SU-DHL-6 (cell line): Measurements from ENCODE around the gene LRP1B.

Experiments
- H2AFZ ChIP-seq: fragments of 200-600 bp; sonication (generic); 2 replicates; pipeline ENCODE4 v1.6.1; 2014; ENCODE audit warnings: low read depth, mild to moderate bottlenecking, moderate library complexity, mixed read lengths, antibody characterized with exemption, low read length; ENCODE audit not compliant: severe bottlenecking
- H3F3A ChIP-seq: fragments of 200-600 bp; shearing (Covaris generic); 2 replicates; pipeline ENCODE4 v1.6.0; 2016; ENCODE audit warnings: antibody characterized with exemption, mild to moderate bottlenecking; ENCODE audit not compliant: insufficient read depth
- H3K27ac ChIP-seq: fragments of 200-600 bp; sonication (generic); 2 replicates; pipeline ENCODE4 v1.5.1; 2016; ENCODE audit warnings: low read depth, mild to moderate bottlenecking, low read length, moderate library complexity, mixed read lengths
- H3K27me3 ChIP-seq: fragments of 200-600 bp; sonication (generic), shearing (Covaris generic); 2 replicates; pipeline ENCODE4 v1.6.0; 2014; ENCODE audit warnings: mild to moderate bottlenecking, low read length
- H3K36me3 ChIP-seq: fragments of 200-600 bp; sonication (generic); 2 replicates; pipeline ENCODE4 v1.6.1; 2014; ENCODE audit warnings: mild to moderate bottlenecking, low read length, mixed read lengths
- H3K4me2 ChIP-seq: fragments of 300-600, 200-600 bp; shearing (Covaris generic), sonication (generic); 2 replicates; pipeline ENCODE4 v1.6.0; 2014; ENCODE audit warnings: low read length, low read depth, mild to moderate bottlenecking; ENCODE audit not compliant: poor library complexity, severe bottlenecking
- H3K4me3 ChIP-seq: fragments of 200-600 bp; sonication (generic); 2 replicates; pipeline ENCODE4 v1.5.1; 2014; ENCODE audit warnings: antibody characterized with exemption, low read length, mild to moderate bottlenecking, mixed read lengths; ENCODE audit not compliant: insufficient read depth, poor library complexity, severe bottlenecking
- H3K79me2 ChIP-seq: fragments of 200-600 bp; sonication (generic); 2 replicates; pipeline ENCODE4 v1.6.1; 2014; ENCODE audit warnings: mild to moderate bottlenecking, low read length, moderate library complexity; ENCODE audit not compliant: insufficient read depth
- H3K9ac ChIP-seq: fragments of 200-600 bp; sonication (generic); 2 replicates; pipeline ENCODE4 v1.7.0; 2014; ENCODE audit warnings: mild to moderate bottlenecking, low read length
- H3K9me2 ChIP-seq: fragments of 200-600 bp; sonication (generic); replicated peaks from 2 replicates; pipeline ENCODE4 v1.6.1; 2014; ENCODE audit warnings: low read length; ENCODE audit not compliant: insufficient read depth
- H3K9me3 ChIP-seq: fragments of 200-600 bp; sonication (generic); 2 replicates; pipeline ENCODE4 v1.6.1; 2014; ENCODE audit warnings: low read length, mixed read lengths; ENCODE audit not compliant: insufficient read depth
- H4K20me1 ChIP-seq: fragments of 200-600 bp; sonication (generic); 2 replicates; pipeline ENCODE4 v1.6.1; 2014; ENCODE audit warnings: low read depth, mild to moderate bottlenecking, antibody characterized with exemption, low read length, moderate library complexity, mixed read lengths
- EZH2phosphoT487 ChIP-seq: fragments of 200-600 bp; sonication (generic), shearing (Covaris generic); conservative IDR thresholded peaks from 2 replicates; pipeline ENCODE4 v1.6.1; 2018; ENCODE audit warnings: mild to moderate bottlenecking, antibody characterized with exemption, low read length, moderate library complexity, mixed read lengths
- TF ChIP-seq, protein P1 (sequence below): fragments of 200-600 bp; sonication (generic); IDR thresholded peaks from one replicate; pipeline ENCODE4 v1.5.1; 2017; ENCODE audit warnings: antibody characterized with exemption, mild to moderate bottlenecking, low read length, moderate library complexity; ENCODE audit not compliant: insufficient read depth, poor library complexity, severe bottlenecking

LRP1B gene

GRCh38 chr2:140201572-140201971, 1929.2 kb downstream of the LRP1B start:
- Histone ChIP-seq H2AFZ (no peak overlapping the region), H3K36me3 (no peaks in the 10 kb centered on the region), H3K27me3 (no peaks in the 10 kb centered on the region), H3F3A (no peaks in the 10 kb centered on the region), H3K79me2 (no peaks in the 10 kb centered on the region), H3K9me3 (no peaks in the 10 kb centered on the region), H3K4me3 (no peak overlapping the region), H4K20me1 (no peaks in the 10 kb centered on the region), H3K27ac (no peak overlapping the region), H3K9ac (no peak overlapping the region), H3K9me2 (no peaks in the 10 kb centered on the region), H3K4me2 (no peak overlapping the region)
- TF ChIP-seq EZH2phosphoT487: no peak
- TF ChIP-seq, protein P1, sequence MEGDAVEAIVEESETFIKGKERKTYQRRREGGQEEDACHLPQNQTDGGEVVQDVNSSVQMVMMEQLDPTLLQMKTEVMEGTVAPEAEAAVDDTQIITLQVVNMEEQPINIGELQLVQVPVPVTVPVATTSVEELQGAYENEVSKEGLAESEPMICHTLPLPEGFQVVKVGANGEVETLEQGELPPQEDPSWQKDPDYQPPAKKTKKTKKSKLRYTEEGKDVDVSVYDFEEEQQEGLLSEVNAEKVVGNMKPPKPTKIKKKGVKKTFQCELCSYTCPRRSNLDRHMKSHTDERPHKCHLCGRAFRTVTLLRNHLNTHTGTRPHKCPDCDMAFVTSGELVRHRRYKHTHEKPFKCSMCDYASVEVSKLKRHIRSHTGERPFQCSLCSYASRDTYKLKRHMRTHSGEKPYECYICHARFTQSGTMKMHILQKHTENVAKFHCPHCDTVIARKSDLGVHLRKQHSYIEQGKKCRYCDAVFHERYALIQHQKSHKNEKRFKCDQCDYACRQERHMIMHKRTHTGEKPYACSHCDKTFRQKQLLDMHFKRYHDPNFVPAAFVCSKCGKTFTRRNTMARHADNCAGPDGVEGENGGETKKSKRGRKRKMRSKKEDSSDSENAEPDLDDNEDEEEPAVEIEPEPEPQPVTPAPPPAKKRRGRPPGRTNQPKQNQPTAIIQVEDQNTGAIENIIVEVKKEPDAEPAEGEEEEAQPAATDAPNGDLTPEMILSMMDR: no peak

DNA sequence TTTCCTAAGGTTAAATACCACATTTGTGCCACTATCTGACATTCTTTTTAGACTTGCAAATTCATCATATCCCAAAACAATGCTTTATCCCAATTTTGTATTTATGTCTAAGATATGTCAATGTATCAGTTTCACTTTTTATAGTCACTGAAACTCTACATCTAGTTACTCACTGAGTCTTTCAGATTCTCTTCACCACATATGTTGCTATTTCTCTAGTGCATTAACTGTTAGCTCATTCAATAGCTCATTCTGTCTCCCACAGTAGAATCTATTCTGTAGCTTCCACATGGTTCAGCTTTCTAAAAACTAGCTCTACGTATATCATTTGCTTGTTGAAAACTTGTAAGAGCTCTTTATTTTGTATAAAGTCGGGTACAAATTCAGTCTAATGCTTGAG, 1930.1 kb downstream of the LRP1B start:
- Histone ChIP-seq H3K4me3 (no peak overlapping the region), H3K27ac (no peak overlapping the region), H4K20me1 (no peaks in the 10 kb centered on the region), H3K79me2 (no peaks in the 10 kb centered on the region), H3K9me3 (no peaks in the 10 kb centered on the region), H3K9me2 (no peaks in the 10 kb centered on the region), H3F3A (no peaks in the 10 kb centered on the region), H3K27me3 (no peaks in the 10 kb centered on the region), H2AFZ (no peak overlapping the region), H3K4me2 (no peak overlapping the region), H3K9ac (no peak overlapping the region), H3K36me3 (no peaks in the 10 kb centered on the region)
- no peak for TF ChIP-seq EZH2phosphoT487
- TF ChIP-seq, protein P1: no peak

- no peak overlapping the region for H3K27ac ChIP-seq
- no peaks in the 10 kb centered on the region for H4K20me1 ChIP-seq
- no peaks in the 10 kb centered on the region for H3K27me3 ChIP-seq
- H3K4me3 ChIP-seq: no peak overlapping the region
- H3K9me2 ChIP-seq: no peaks in the 10 kb centered on the region
- H2AFZ ChIP-seq: no peak overlapping the region
- H3K9ac ChIP-seq: no peak overlapping the region
- no peaks in the 10 kb centered on the region for H3K9me3 ChIP-seq
- TF ChIP-seq EZH2phosphoT487: no peak
- TF ChIP-seq, protein P1: no peak
- no peak overlapping the region for H3K4me2 ChIP-seq
- no peaks in the 10 kb centered on the region for H3K79me2 ChIP-seq
- no peaks in the 10 kb centered on the region for H3F3A ChIP-seq
- H3K36me3 ChIP-seq: no peaks in the 10 kb centered on the region
Observed at GRCh38 chr2:140200307-140200706, 1930.5 kb downstream of the LRP1B start.
